Gastroesophageal sphincter (tissue), 4 donors: Measurements from ENCODE around the gene DYNC1I2. TPM values are rescaled to one million over a fixed set of nuclear protein-coding genes. Genes with fewer than 3 reads are reported as not detected.
"Not testable (repeated sequence)": the region's sequence is repeated elsewhere in the genome, so short reads cannot be mapped to it uniquely, and the experiment has no call there.

Source experiments
- ATAC-seq: fragments of 150-250 bp; one replicate; pipeline ENCODE4 v1.9.1; 2016; ENCODE audit warnings: mild to moderate bottlenecking, moderate library complexity
- H3K27ac ChIP-seq, 4 donors: fragments of 200-600 bp; sonication (generic) in 3 of 4; 1 replicate in 3 of 4; 2 replicates in 1 of 4; pipeline ENCODE4 v1.5.1; 2016 to 2019
- H3K27me3 ChIP-seq: fragments of 200-600 bp; sonication (generic); one replicate; pipeline ENCODE4 v1.5.1; 2019
- H3K36me3 ChIP-seq, 2 donors: fragments of 200-600 bp; sonication (generic); one replicate each; pipeline ENCODE4 v1.5.1; 2019; ENCODE audit warnings: control low read depth in 1 of 2
- H3K4me1 ChIP-seq, 3 donors: fragments of 200-600 bp; sonication (generic); 1 replicate in 2 of 3; 2 replicates in 1 of 3; pipeline ENCODE4 v1.5.1; 2016 to 2019; ENCODE audit warnings: control low read depth in 2 of 3
- H3K4me3 ChIP-seq, 2 donors: fragments of 200-600 bp; sonication (generic); one replicate each; pipeline ENCODE4 v1.5.1; 2019; ENCODE audit warnings: mild to moderate bottlenecking in 1 of 2, moderate library complexity in 1 of 2
- H3K9me3 ChIP-seq, 3 donors: fragments of 200-600 bp; sonication (generic); one replicate each; pipeline ENCODE4 v1.5.1; 2017 to 2019; ENCODE audit warnings: control low read depth in 2 of 3
- EP300 ChIP-seq: sonication (generic); formaldehyde crosslinking; IDR thresholded peaks from one replicate; pipeline ENCODE4 v1.6.1; 2017; ENCODE audit warnings: antibody characterized with exemption, mild to moderate bottlenecking
- POLR2A ChIP-seq, 2 donors: fragments of 450-650 bp; IDR thresholded peaks; one replicate each; pipeline ENCODE4 v1.6.1; 2017; ENCODE audit warnings: antibody characterized with exemption in 2 of 2, mild to moderate bottlenecking in 2 of 2, moderate library complexity in 1 of 2
- POLR2AphosphoS5 ChIP-seq: sonication (generic); formaldehyde crosslinking; IDR thresholded peaks from one replicate; pipeline ENCODE4 v1.6.1; 2017; ENCODE audit warnings: antibody characterized with exemption
- WGBS, 2 donors: methylation state at CpG; one replicate each; pipeline ENCODE4 v1.1.5; 2018; ENCODE audit warnings: low coverage in 1 of 2; 5-methylcytosine and 5-hydroxymethylcytosine counted together
- total RNA-seq, 4 donors: library from RNA; depleted of rRNA; stranded (reverse); fragments of >200 nt; gene quantifications; one replicate each; pipeline ENCODE4 v1.1.0, GENCODE V29; 2016
- TF ChIP-seq, protein P1 (sequence below), 4 experiments: fragments of 200-600 bp in 2 of 4; fragments of 450-650 bp in 2 of 4; sonication (generic) in 1 of 4; IDR thresholded peaks; one replicate each; pipeline ENCODE4 v1.5.1; 2017 to 2019; ENCODE audit warnings: antibody characterized with exemption in 4 of 4, mild to moderate bottlenecking in 2 of 4, moderate library complexity in 2 of 4

DYNC1I2 gene
- total RNA-seq, 4 donors from 2014 or later = 117 to 147 (median 131) TPM

DNA sequence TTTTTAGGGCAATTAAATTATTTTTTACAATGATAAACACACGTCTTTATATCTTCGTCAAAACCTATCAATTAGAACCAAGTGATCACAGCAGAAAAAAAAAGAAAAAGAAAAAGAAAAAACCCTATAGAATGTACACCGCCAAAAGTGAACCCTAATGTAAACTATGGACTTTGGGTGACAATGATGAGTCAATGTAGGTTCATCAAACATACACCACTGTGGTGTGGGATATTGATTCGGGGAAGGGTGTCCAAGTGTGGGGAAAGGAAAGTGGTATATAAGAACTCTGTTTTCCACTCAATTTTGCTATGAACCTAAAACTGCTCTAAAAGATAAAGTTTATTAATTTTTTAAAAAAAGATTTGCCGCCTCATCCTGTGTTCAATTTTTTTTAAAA is 85.1 kb downstream of the DYNC1I2 start:
- Histone ChIP-seq H3K27me3 (no peaks in the 10 kb centered on the region), H3K27ac (no peak overlapping the region), H3K4me3 (no peak overlapping the region), H3K9me3 (peaks cover 0 to 16% (median 0%) of the 10 kb centered on the region in 3 donors), H3K4me1 (no peaks in the 10 kb centered on the region), H3K36me3 (peaks cover 0 to 12% of the 10 kb centered on the region in 2 donors)
- WGBS, 2 donors = 84 to 85% methylated on average over 4 to 5 of the region's 5 CpGs
- TF ChIP-seq, protein P1, sequence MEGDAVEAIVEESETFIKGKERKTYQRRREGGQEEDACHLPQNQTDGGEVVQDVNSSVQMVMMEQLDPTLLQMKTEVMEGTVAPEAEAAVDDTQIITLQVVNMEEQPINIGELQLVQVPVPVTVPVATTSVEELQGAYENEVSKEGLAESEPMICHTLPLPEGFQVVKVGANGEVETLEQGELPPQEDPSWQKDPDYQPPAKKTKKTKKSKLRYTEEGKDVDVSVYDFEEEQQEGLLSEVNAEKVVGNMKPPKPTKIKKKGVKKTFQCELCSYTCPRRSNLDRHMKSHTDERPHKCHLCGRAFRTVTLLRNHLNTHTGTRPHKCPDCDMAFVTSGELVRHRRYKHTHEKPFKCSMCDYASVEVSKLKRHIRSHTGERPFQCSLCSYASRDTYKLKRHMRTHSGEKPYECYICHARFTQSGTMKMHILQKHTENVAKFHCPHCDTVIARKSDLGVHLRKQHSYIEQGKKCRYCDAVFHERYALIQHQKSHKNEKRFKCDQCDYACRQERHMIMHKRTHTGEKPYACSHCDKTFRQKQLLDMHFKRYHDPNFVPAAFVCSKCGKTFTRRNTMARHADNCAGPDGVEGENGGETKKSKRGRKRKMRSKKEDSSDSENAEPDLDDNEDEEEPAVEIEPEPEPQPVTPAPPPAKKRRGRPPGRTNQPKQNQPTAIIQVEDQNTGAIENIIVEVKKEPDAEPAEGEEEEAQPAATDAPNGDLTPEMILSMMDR (IDR thresholded peaks at IDR 0.05) = no peak
- TF ChIP-seq EP300 = no peak
- no peak for TF ChIP-seq POLR2A (IDR thresholded peaks at IDR 0.05)
- no peak for TF ChIP-seq POLR2AphosphoS5
- no peak for ATAC-seq

DNA sequence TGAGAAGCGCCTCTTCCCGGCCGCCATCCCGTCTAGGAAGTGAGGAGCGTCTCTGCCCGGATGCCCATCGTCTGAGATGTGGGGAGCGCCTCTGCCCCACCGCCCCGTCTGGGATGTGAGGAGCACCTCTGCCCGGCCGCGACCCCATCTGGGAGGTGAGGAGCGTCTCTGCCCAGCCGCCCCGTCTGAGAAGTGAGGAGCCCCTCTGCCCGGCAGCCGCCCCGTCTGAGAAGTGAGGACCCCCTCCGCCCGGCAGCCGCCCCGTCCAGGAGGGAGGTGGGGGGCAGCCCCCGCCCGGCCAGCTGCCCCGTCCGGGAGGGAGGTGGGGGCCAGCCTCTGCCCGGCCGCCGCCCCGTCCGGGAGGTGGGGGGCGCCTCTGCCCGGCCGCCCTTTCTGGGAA is 87.3 kb downstream of the DYNC1I2 start:
- H3K27me3 ChIP-seq, H3K27ac ChIP-seq, ATAC-seq, H3K4me3 ChIP-seq, H3K4me1 ChIP-seq: not testable (repeated sequence)
- Histone ChIP-seq H3K36me3 (peaks cover 0 to 13% of the 10 kb centered on the region in 2 donors), H3K9me3 (peaks cover 0 to 25% (median 0%) of the 10 kb centered on the region in 3 donors)
- WGBS, 2 donors = no CpG with 5 or more reads among the region's 35 CpGs

DNA sequence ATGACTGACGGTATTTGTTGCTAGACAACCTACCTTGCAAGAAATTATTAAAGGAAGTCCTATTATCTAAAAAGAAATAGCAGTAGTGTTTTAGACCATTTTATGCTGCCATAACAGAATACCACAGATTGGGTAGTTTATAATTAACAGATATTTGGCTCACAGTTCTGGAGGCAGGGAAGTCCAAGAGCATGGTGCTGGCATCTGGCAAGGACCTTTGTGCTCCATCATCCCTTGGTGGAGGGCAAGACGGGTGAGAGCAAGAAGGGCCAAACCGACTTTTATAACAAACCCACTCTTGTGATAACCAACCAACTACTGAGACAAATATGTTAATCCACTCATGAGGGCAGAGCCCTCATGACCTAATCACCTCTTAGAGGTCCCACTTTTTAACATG is 91.2 kb downstream of the DYNC1I2 start:
- H3K4me3 ChIP-seq = no peak overlapping the region
- no peaks in the 10 kb centered on the region for H3K4me1 ChIP-seq
- WGBS, 2 donors = 80 to 91% methylated on average over 2 to 3 of the region's 3 CpGs
- no peak for ATAC-seq
- no peak for TF ChIP-seq POLR2AphosphoS5
- TF ChIP-seq, protein P1 (IDR thresholded peaks at IDR 0.05) = no peak
- no peak for TF ChIP-seq POLR2A (IDR thresholded peaks at IDR 0.05)
- TF ChIP-seq EP300 = no peak
- no peaks in the 10 kb centered on the region for H3K27me3 ChIP-seq
- H3K36me3 ChIP-seq = peaks cover 0 to 37% of the 10 kb centered on the region in 2 donors
- H3K27ac ChIP-seq = no peak overlapping the region
- peaks cover 0 to 9% (median 0%) of the 10 kb centered on the region in 3 donors for H3K9me3 ChIP-seq

DNA sequence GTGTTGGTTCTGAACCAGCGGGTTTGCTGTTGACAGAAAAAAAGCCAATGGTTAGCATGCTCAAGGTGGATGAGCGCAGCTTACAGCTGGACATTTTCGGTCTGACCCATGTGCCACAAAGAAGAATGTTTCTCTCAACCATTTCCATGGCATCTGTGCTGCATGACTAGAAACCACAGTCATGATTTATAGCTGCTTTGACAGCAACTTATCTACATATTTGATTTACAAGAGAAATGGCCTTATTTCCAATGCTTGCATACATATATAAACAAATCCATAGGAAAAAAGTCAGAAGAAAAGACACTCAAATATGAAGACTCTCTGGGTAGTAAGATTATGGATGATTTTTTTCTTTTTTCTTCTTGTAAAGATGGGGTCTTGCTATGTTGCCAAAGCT is 98.2 kb downstream of the DYNC1I2 start:
- no peaks in the 10 kb centered on the region for H3K27me3 ChIP-seq
- H3K4me1 ChIP-seq = no peaks in the 10 kb centered on the region
- TF ChIP-seq EP300 = no peak
- TF ChIP-seq, protein P1 (IDR thresholded peaks at IDR 0.05) = no peak
- TF ChIP-seq POLR2A (IDR thresholded peaks at IDR 0.05) = no peak
- TF ChIP-seq POLR2AphosphoS5 = no peak
- no peak overlapping the region for H3K27ac ChIP-seq
- ATAC-seq = no peak
- WGBS, 2 donors = 71% methylated on average over 3 of the region's 3 CpGs; no CpG with 5 or more reads in 1 of the 2 donors
- H3K9me3 ChIP-seq = no peaks in the 10 kb centered on the region
- no peak overlapping the region for H3K4me3 ChIP-seq
- H3K36me3 ChIP-seq = peaks cover 5 to 93% of the 10 kb centered on the region in 2 donors

DNA sequence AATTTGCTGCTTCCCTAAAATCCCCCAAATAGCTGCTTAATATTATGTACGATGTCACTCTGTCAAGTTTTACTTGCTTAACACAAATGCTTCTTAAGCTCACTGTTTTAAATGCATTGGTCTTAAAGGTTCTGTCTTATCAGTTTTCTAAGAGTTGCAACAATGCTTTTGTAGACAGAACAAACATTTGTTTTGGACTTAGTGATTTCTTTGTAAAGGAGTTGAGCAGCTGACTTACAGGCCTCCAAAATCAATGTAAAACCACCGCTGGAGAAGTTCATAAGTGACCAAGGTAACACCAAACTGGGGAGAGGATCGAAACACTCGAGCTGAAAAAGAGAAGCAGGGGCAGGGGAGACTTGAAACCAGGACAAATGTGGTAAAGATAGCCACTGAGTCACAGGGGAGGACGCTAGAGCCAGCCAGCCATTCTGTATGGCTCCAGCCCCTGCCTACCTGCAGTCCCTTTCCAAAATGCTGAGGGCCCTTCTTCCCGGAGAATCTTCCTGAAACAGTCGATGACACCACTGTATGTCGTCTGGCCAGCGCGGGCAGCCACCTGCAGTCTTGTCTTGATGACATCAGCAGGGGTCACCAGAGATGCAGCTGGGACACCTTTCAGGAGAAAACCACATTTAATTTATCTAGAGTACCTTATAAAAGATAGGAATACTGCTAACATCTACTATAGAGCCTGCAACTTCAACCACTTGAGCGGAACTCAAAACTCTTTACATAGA is 100.2 kb downstream of the DYNC1I2 start:
- H3K27ac ChIP-seq = no peak overlapping the region
- H3K36me3 ChIP-seq = peaks cover 5 to 100% of the 10 kb centered on the region in 2 donors
- no peak for ATAC-seq
- H3K9me3 ChIP-seq = no peaks in the 10 kb centered on the region
- no peaks in the 10 kb centered on the region for H3K27me3 ChIP-seq
- H3K4me3 ChIP-seq = no peak overlapping the region
- H3K4me1 ChIP-seq = no peaks in the 10 kb centered on the region
- TF ChIP-seq POLR2A (IDR thresholded peaks at IDR 0.05) = no peak
- no peak for TF ChIP-seq POLR2AphosphoS5
- TF ChIP-seq, protein P1 (IDR thresholded peaks at IDR 0.05) = no peak
- TF ChIP-seq EP300 = no peak
- 72 to 75% methylated on average over 4 to 7 of the region's 11 CpGs for WGBS, 2 donors
